Breast epithelium (tissue), 3 donors: ENCODE results near the gene DNM1.

Experiments
- POLR2A ChIP-seq: fragments of 450-650 bp; IDR thresholded peaks from one replicate; pipeline ENCODE4 v1.6.1; 2016; ENCODE audit warnings: antibody characterized with exemption, mild to moderate bottlenecking, moderate library complexity
- TF ChIP-seq, protein P1 (sequence below), 3 donors: fragments of 450-650 bp; IDR thresholded peaks; one replicate each; pipeline ENCODE4 v1.5.1; 2016 to 2017; ENCODE audit warnings: antibody characterized with exemption in 3 of 3, mild to moderate bottlenecking in 3 of 3, moderate library complexity in 3 of 3

GRCh38 chr9:128260340-128260739 is 57.2 kb downstream of the DNM1 start:
- TF ChIP-seq, protein P1, sequence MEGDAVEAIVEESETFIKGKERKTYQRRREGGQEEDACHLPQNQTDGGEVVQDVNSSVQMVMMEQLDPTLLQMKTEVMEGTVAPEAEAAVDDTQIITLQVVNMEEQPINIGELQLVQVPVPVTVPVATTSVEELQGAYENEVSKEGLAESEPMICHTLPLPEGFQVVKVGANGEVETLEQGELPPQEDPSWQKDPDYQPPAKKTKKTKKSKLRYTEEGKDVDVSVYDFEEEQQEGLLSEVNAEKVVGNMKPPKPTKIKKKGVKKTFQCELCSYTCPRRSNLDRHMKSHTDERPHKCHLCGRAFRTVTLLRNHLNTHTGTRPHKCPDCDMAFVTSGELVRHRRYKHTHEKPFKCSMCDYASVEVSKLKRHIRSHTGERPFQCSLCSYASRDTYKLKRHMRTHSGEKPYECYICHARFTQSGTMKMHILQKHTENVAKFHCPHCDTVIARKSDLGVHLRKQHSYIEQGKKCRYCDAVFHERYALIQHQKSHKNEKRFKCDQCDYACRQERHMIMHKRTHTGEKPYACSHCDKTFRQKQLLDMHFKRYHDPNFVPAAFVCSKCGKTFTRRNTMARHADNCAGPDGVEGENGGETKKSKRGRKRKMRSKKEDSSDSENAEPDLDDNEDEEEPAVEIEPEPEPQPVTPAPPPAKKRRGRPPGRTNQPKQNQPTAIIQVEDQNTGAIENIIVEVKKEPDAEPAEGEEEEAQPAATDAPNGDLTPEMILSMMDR (IDR thresholded peaks at IDR 0.05): no peak
- TF ChIP-seq POLR2A: no peak
